GM21576 (cell line): ENCODE data around the gene GARNL3.

Experiments used
- ATAC-seq: cut with Tn5 transposase; IDR thresholded peaks from one replicate; pipeline ENCODE4 v1.9.1; 2021; ENCODE audit warnings: mild to moderate bottlenecking, moderate library complexity; ENCODE audit not compliant: unreplicated experiment

The GARNL3 gene

GRCh38 chr9:127347831-127348776, 83.5 kb downstream of the GARNL3 start:
- ATAC-seq, result no peak

DNA sequence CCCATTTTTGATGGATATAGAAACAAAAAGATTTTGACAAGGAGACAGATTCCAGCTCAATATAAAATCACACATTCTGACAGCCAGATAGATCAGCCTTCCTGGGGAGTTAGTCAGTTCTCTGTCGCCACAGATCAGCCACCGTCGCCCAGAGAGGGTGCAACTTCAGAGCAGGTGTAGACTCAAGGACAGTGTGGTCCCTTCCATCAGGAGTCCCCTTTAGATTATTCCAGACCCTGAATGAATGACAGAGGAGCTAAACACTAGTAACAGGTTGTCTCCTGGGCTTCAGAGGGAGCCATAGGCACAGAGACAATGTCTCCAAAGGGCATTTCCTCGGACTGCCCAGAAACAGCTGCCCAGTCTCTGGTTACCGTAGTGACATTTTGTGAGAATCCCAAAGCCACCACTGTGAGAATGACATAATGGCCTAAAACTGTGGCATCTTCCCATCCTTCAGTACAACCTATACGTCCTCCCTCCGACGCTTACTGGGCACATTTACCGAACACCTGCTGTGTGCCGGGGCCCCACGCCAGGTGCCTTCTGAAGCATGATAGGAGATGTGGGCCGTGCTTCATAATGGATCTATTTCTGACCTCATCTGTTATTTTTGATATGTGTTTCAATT, 85.0 kb downstream of the GARNL3 start:
- no peak for ATAC-seq

DNA sequence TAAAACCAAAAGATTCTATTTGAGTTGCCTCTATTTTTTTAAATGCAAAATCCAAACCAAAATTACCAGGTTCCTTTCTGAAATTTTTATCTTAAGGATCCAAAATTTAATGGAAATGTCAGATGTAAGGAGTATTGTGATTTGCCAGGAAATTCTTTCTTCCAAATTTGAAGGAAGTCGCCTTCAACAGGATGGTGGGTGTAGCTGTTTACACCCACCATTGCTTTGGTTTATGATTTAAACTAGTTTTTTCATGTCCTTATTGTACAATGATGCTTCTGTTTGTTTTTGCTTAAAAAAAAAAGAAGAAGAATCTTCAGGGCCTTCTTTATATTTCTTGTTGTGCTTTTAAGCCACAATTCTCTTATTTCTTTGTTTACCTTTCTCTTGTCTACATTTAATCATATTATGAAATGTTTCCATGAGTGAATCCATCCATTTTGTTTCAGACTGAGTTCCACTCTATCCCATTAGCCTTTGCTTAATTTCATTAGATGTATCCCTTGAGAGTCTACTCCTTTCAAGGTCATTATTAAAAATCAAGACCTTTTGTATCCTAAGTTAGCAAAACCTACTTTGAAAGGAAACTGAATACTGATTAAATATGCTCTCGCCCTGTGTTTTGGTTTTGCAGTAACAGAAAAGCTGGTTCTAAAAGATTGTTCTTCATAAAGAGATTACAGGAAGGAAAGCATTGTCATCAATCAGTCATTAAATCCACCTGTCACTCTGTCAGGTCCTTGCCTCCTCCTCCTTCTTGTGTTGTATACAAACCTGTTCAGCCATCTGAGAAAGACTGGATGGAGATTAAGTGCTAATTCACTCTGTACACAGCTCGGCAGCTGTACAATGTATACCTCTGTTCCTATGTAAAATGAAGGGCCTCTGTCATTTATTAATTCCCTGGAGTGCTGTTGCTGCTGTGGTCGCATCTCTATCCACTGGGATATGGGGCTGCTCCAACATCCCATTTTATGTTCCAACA, 86.9 kb downstream of the GARNL3 start:
- no peak for ATAC-seq

GRCh38 chr9:127353882-127354281, 89.3 kb downstream of the GARNL3 start:
- ATAC-seq, result no peak

GRCh38 chr9:127356906-127357305, 92.3 kb downstream of the GARNL3 start:
- ATAC-seq, result no peak

GRCh38 chr9:127358023-127358535, 93.5 kb downstream of the GARNL3 start:
- no peak for ATAC-seq

GRCh38 chr9:127358770-127359169, 94.2 kb downstream of the GARNL3 start:
- no peak for ATAC-seq

DNA sequence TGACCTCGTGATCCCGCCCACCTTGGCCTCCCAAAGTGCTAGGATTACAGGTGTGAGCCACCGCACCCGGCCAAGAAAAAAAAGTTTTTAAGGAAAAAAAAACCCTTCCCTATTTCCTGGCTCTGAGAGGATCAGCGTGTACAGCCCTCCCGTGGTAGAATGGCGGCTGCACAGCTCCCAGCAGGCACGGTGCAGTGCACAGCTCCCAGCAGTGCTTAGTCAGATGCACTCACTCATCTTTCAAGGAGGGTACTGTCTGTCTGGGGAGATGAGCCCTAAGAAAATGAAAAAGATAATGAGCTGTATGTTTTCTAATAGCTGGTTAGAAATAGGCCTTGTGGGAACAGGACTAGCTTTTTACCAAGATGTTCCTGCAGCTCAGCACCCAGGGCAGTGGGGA, 95.7 kb downstream of the GARNL3 start:
- ATAC-seq, result no peak

DNA sequence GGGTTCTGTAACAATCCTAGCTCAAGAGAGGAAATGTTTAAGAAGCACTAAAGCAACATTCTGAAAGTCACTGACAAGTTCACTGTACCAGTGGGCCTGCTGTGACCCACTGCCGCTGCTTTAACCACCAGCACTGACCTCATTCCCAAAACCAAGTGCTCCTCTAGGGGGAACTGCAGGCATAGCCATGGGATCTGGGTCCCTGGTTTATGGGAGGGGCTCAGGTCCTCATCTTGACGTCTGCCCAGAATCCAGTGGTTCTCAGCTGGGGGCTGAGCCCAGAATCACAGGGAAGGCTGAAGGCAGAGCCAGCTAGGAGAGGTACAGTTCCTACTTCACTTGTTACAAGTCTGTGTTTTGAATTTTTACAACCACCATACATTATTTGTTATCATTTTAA, 96.3 kb downstream of the GARNL3 start:
- no peak for ATAC-seq

GRCh38 chr9:127361561-127361960, 97.0 kb downstream of the GARNL3 start:
- ATAC-seq, result no peak

DNA sequence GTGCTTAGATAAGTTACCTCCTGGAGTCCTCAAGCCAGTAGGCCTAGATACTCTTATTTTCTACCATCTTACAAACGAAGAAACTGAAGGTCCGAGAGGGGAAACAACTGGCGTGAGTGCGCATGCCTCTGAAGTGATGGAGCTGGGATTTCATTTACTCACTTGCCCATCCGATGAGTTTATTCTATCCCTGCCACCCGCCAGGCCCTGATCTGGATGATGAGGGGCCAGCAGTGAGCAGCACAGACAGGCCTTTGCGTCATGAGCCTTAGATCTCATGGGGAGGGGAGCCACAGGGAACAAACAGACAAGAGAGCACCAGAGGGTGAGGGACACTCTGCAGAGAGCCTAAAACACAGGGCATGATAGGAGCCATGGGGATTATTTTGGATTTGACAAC, 98.3 kb downstream of the GARNL3 start:
- ATAC-seq, result no peak

- no peak for ATAC-seq
These were observed 100.9 kb downstream of the GARNL3 start for GRCh38 chr9:127365461-127365860.

GRCh38 chr9:127366594-127366993, 102.0 kb downstream of the GARNL3 start:
- no peak for ATAC-seq

DNA sequence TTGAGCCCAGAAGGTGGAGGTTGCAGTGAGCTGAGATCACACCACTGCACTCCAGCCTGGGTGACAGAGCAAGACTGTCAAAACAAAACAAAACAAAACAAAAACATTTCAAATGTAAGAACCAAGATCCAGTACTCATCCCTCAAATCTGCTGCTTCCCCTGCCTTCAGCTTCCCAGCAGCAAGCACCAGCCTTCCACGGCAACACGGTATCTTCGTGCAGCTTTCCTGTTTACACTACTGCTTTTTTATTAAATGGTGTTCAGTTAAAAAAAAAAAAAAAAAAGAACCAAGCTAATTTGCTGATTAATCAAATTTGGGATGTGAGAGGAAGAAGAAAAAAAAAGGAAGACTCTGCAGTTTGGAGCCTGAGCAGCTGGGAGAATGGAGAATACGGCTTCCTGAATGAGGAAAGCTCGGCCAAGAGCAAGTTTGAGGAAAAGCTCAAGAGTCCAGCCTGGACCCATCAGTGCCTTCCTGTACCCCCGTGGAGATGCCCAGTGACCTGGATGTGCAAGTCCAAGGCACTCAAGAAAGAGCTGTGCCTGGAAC, 104.4 kb downstream of the GARNL3 start:
- ATAC-seq, result no peak

GRCh38 chr9:127369428-127369827, 104.9 kb downstream of the GARNL3 start:
- no peak for ATAC-seq

GRCh38 chr9:127370147-127370579, 105.6 kb downstream of the GARNL3 start:
- ATAC-seq, result no peak

DNA sequence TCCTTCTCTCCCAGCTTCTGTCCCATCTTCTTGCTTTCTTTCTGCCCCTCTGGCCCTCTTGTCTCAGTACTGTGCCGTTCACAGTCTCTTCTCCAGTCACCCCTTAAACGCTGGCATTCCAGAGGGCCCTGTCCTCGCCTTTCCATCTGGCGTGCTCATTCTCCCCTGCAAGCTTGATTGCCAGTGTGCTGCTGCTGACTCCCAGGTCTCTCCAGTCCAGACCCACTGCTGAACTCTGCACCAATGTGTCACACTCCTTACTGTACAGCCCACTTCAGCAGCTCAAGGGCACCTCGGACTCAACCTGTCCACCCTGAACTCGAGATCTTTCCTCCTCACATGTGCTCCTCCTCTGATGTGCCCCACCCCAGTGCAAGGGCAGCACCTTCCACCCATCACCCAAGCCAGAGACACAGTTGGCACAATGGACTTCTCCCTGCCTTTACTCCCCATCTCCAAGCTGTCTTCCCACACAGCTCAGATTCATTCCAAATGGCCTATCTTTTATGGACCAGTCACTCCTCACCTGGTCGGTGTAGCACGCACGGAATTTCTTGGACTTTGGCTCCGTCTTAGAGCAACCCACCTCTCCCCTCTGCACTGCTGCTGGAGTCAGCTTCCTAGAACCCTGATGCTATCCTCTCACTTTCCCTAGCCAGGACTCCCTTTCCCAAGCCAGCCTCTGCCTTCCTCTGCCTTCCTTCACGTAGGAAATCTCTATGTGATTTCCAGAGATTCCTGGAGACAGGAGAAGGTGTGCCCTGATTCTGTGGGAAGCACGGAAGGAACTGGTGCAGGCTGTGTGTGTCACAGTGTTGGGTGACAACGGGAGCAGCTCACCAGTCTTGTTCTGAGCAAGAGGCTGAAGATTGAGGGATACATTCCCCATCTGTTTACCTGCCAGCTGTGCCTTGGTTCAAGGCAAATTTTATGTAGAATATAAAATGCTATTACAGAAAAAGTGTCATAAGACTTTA, 106.4 kb downstream of the GARNL3 start:
- ATAC-seq, result no peak

- ATAC-seq, result no peak
These were observed 115.9 kb downstream of the GARNL3 start for GRCh38 chr9:127380479-127380878.

- ATAC-seq, result no peak
These were observed 118.0 kb downstream of the GARNL3 start for GRCh38 chr9:127382541-127382940.
